ENCODE results near the gene SNX5. TPM values are rescaled to one million over a fixed set of nuclear protein-coding genes. Genes with fewer than 3 reads are reported as not detected.

The SNX5 gene
- total and polyA plus RNA-seq, 2 donors (not counting 1 experiment from before 2014, with no cell fraction given): 97.8 to 128 TPM

DNA sequence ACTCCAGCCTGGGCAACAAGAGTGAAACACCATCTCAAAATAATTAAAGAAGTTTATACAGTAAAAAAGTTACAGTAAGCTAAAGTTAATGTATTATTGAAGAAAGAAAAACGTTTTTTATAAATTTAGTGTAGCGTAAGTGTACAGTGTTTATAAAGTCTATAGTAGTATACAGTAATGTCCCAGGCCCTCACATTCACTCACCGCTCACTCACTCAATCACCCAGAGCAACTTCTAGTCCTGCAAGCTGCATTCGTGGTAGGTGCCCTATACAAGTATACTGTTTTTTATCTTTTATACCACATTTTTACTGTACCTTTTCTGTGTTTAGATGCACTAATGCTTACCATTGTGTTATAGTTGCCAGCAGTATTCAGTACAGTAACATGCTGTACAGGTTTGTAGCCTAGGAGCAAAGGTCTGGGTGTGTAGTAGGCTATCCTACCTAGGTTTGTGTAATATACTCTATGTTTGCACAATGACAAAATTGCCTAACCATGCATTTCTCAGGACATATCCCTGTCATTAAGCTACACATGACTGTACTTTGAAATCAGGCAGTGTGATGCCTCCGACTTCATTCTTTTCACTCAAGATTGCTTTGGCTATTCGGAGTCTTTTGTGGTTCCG lies 16.9 kb upstream of the SNX5 start:
- intact Hi-C loops (cut with micrococcal nuclease): no loop called here
- no peak for ATAC-seq (ENCODE audit: low read depth)
- Histone ChIP-seq H2AFZ (ENCODE audit: insufficient read depth, low read depth, low read length, poor library complexity, severe bottlenecking) (no peak overlapping the region), H4K20me1 (ENCODE audit: control insufficient read depth, insufficient read depth, low read length, poor library complexity, severe bottlenecking) (peaks cover 20% of the 10 kb centered on the region), H3K4me3 (ENCODE audit: control extremely low read depth in 1 of 5, extremely low read depth in 1 of 5, insufficient read depth in 1 of 5, low read depth in 2 of 5, low read length in 4 of 5) (no peak overlapping the region), H3K36me3 (replicated peaks in 1 of 2; ENCODE audit: control extremely low read depth in 1 of 2, control insufficient read depth in 1 of 2, extremely low read depth in 1 of 2, insufficient read depth in 2 of 2, low read length in 1 of 2) (peaks cover 3 to 44% of the 10 kb centered on the region in 2 experiments), H3K27me3 (replicated peaks in 1 of 4; ENCODE audit: control extremely low read depth in 1 of 4, control insufficient read depth in 3 of 4, insufficient read depth in 4 of 4, low read length in 3 of 4) (no peaks in the 10 kb centered on the region), H3K27ac (ENCODE audit: low read length in 2 of 2) (no peak overlapping the region), H3K79me2 (ENCODE audit: control insufficient read depth, insufficient read depth, low read length) (peaks cover 63% of the 10 kb centered on the region), H3K9me3 (ENCODE audit: control extremely low read depth in 1 of 3, control insufficient read depth in 2 of 3, insufficient read depth in 1 of 3, low read length in 2 of 3) (no peaks in the 10 kb centered on the region), H3K9ac (ENCODE audit: low read length) (no peak overlapping the region), H3K4me1 (ENCODE audit: control insufficient read depth in 2 of 2, insufficient read depth in 2 of 2, low read length in 2 of 2) (no peaks in the 10 kb centered on the region), H3K4me2 (replicated peaks; ENCODE audit: low read depth, low read length, poor library complexity, severe bottlenecking) (no peak overlapping the region)
- Mint-ChIP-seq H3K4me1 (peaks cover 16% of the 10 kb centered on the region), H3K27me3 (no peaks in the 10 kb centered on the region), H3K9me3 (ENCODE audit: insufficient read depth) (no peaks in the 10 kb centered on the region), H3K27ac (no peak overlapping the region), H3K4me3 (no peak overlapping the region)
- no peak for DNase-seq
- CTCF ChIA-PET: no interaction called here
- POLR2A ChIA-PET: no interaction called here
- no peak for TF ChIP-seq EZH2 (IDR thresholded peaks at IDR 0.05; ENCODE audit: borderline replicate concordance, insufficient read depth, low read depth, low read length, poor library complexity, severe bottlenecking)
- TF ChIP-seq, protein P1, sequence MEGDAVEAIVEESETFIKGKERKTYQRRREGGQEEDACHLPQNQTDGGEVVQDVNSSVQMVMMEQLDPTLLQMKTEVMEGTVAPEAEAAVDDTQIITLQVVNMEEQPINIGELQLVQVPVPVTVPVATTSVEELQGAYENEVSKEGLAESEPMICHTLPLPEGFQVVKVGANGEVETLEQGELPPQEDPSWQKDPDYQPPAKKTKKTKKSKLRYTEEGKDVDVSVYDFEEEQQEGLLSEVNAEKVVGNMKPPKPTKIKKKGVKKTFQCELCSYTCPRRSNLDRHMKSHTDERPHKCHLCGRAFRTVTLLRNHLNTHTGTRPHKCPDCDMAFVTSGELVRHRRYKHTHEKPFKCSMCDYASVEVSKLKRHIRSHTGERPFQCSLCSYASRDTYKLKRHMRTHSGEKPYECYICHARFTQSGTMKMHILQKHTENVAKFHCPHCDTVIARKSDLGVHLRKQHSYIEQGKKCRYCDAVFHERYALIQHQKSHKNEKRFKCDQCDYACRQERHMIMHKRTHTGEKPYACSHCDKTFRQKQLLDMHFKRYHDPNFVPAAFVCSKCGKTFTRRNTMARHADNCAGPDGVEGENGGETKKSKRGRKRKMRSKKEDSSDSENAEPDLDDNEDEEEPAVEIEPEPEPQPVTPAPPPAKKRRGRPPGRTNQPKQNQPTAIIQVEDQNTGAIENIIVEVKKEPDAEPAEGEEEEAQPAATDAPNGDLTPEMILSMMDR (IDR thresholded peaks at IDR 0.05): no peak
- no CpG with 5 or more reads among the region's 7 CpGs for WGBS (ENCODE audit: insufficient coverage)

DNA sequence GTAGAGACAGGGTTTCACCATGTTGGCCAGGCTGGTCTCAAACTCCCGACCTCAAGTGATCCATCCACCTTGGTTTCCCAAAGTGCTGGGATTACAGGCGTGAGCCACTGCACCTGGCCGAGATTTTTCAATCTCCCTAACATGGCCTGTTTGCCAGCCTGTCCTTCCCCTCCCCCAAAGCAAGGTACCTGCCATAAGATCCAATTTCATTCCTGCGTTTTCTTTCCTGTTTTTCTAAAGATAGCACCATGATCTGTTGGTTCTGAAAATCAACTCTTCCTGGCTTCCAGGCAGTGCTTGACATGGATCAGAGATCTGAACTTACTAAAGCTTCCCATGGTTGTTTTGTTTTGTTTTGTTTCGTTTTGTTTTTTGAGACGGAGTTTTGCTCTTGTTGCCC lies 7.7 kb upstream of the SNX5 start:
- Histone ChIP-seq H3K4me3 (ENCODE audit: control extremely low read depth in 1 of 5, extremely low read depth in 1 of 5, insufficient read depth in 1 of 5, low read depth in 2 of 5, low read length in 4 of 5) (no peak overlapping the region), H3K9ac (ENCODE audit: low read length) (no peak overlapping the region), H4K20me1 (ENCODE audit: control insufficient read depth, insufficient read depth, low read length, poor library complexity, severe bottlenecking) (peaks cover 3% of the 10 kb centered on the region), H3K27me3 (replicated peaks in 1 of 4; ENCODE audit: control extremely low read depth in 1 of 4, control insufficient read depth in 3 of 4, insufficient read depth in 4 of 4, low read length in 3 of 4) (no peaks in the 10 kb centered on the region), H3K4me1 (ENCODE audit: control insufficient read depth in 2 of 2, insufficient read depth in 2 of 2, low read length in 2 of 2) (peaks cover 29 to 31% of the 10 kb centered on the region in 2 donors), H3K36me3 (replicated peaks in 1 of 2; ENCODE audit: control extremely low read depth in 1 of 2, control insufficient read depth in 1 of 2, extremely low read depth in 1 of 2, insufficient read depth in 2 of 2, low read length in 1 of 2) (peaks cover 0 to 40% of the 10 kb centered on the region in 2 experiments), H3K9me3 (ENCODE audit: control extremely low read depth in 1 of 3, control insufficient read depth in 2 of 3, insufficient read depth in 1 of 3, low read length in 2 of 3) (no peaks in the 10 kb centered on the region), H2AFZ (ENCODE audit: insufficient read depth, low read depth, low read length, poor library complexity, severe bottlenecking) (no peak overlapping the region), H3K4me2 (replicated peaks; ENCODE audit: low read depth, low read length, poor library complexity, severe bottlenecking) (no peak overlapping the region), H3K79me2 (ENCODE audit: control insufficient read depth, insufficient read depth, low read length) (peaks cover 90% of the 10 kb centered on the region), H3K27ac (ENCODE audit: low read length in 2 of 2) (no peak overlapping the region)
- no peak for ATAC-seq (ENCODE audit: low read depth)
- peaks cover 43% of the 10 kb centered on the region for H3K4me1 Mint-ChIP-seq
- H3K27me3 Mint-ChIP-seq: no peaks in the 10 kb centered on the region
- no peaks in the 10 kb centered on the region for H3K9me3 Mint-ChIP-seq (ENCODE audit: insufficient read depth)
- TF ChIP-seq, protein P1 (IDR thresholded peaks at IDR 0.05): no peak
- TF ChIP-seq EZH2 (IDR thresholded peaks at IDR 0.05; ENCODE audit: borderline replicate concordance, insufficient read depth, low read depth, low read length, poor library complexity, severe bottlenecking): no peak
- ChIA-PET CTCF (interaction anchor here (0.8 kb wide), 1 partner anchor 17 kb away, joined by 3 read pairs; no protein-coding TSS in a partner anchor), POLR2A (no interaction called here)
- intact Hi-C loops (cut with micrococcal nuclease): no loop called here
- WGBS (ENCODE audit: insufficient coverage): 93% methylated on average over 6 of the region's 6 CpGs
- no peak overlapping the region for H3K4me3 Mint-ChIP-seq
- peak overlapping the region; percentile 50 for H3K27ac Mint-ChIP-seq
- DNase-seq: no peak
